AG04449 (cell line): ENCODE results near the gene PNPLA5.

Source experiments
- CTCF ChIA-PET: fragments of 350-600 bp; formaldehyde crosslinking; extraction: SDS; loops from one replicate; lab custom pipeline; 2021; ENCODE audit warnings: antibody characterized with exemption; lab: Yijun Ruan, JAX
- POLR2A ChIA-PET: fragments of 400-600, 350-600 bp; formaldehyde crosslinking; extraction: SDS; loops from one replicate; lab custom pipeline; 2020; ENCODE audit warnings: antibody characterized with exemption, inconsistent platforms; lab: Yijun Ruan, JAX
- DNase-seq: peaks from one replicate; pipeline ENCODE4 v3.0.0-alpha.2; 2010; ENCODE audit warnings: low read depth, low spot score
- H3K4me3 ChIP-seq: 2 replicates; pipeline ENCODE4 v1.5.1; 2011; ENCODE audit warnings: low read depth, mild to moderate bottlenecking, control low read depth, low read length
- TF ChIP-seq, protein P1 (sequence below): IDR thresholded peaks from one replicate; pipeline ENCODE4 v1.5.1; 2011; ENCODE audit warnings: mild to moderate bottlenecking, moderate library complexity, low read length, control low read depth, inconsistent platforms; ENCODE audit not compliant: insufficient read depth; ENCODE audit errors: missing control alignments

Gene PNPLA5

DNA sequence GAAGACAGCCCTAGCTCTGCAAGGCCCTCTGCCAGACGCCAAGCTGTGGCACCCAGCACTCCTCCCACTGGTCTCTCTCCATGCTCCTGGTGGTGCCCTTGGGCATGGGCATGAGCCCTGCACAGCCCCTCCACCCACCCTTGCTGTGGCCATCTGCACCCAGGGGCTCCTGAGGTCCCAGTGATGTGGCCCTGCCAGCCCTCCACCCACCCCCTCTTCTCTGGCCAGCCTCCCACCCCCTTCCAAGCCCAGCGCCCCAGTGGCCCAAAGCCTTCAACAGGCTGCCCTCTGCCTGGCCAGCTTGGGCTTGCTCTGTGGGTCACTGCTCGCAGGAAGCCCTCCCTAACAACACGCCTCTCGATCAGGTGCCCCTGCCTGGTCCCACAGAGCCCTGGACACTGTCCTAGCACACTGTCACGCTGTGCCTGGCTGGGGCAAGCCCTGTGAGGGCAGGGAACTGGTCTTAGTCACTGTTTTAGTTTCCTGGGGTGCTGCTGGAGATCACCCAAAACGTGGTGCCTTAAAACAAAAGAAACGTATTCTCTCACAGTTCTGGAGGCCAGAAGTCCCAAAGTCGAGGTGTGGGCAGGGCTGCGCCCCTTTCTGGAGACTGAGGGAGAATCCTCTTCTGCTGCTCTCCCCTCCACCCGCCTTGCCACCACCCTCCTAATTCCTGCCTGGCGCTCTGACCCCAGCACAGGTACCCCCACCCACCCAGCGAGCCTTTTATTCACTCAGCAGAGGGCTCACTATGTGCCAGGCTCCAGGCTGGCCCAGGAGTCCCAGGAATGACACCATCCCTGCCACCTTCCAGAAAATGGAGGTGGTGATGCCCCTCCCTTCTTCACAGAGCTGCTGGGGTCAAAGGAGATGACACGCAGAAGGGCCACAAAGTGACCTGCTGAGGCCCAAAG is 44.2 kb downstream of the PNPLA5 start:
- POLR2A ChIA-PET = no interaction called here

DNA sequence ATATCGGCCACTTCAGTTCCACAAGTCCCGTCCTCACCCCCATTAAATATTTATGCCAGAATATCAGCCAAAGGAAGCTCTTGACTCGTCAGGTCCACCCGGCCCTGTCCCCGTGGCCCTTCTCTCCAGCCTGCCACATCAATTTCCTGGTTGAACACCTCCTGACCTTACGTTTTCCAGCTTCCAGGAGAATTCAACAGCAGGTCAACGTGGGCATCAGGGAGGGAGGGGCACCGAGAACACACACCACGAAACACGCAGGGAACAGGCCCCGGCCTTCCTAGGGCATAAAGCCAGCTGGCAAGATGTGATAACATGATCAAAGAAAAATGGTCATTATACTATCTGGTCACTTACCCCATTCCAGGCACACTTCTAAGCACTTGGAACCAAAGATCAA is 44.8 kb downstream of the PNPLA5 start:
- ChIA-PET POLR2A (no interaction called here), CTCF (interaction anchor here (1.0 kb wide), 1 partner anchor 9 kb away, joined by 4 read pairs; no protein-coding TSS in a partner anchor)
- TF ChIP-seq, protein P1, sequence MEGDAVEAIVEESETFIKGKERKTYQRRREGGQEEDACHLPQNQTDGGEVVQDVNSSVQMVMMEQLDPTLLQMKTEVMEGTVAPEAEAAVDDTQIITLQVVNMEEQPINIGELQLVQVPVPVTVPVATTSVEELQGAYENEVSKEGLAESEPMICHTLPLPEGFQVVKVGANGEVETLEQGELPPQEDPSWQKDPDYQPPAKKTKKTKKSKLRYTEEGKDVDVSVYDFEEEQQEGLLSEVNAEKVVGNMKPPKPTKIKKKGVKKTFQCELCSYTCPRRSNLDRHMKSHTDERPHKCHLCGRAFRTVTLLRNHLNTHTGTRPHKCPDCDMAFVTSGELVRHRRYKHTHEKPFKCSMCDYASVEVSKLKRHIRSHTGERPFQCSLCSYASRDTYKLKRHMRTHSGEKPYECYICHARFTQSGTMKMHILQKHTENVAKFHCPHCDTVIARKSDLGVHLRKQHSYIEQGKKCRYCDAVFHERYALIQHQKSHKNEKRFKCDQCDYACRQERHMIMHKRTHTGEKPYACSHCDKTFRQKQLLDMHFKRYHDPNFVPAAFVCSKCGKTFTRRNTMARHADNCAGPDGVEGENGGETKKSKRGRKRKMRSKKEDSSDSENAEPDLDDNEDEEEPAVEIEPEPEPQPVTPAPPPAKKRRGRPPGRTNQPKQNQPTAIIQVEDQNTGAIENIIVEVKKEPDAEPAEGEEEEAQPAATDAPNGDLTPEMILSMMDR = no peak
- no peak overlapping the region for H3K4me3 ChIP-seq
- DNase-seq = no peak

More for the DNA sequence above, 44.2 kb downstream of the PNPLA5 start:
- no peak for DNase-seq
- CTCF ChIA-PET = interaction anchor here (1.0 kb wide), 2 partner anchors 10 to 461 kb away, joined by 3 to 4 read pairs; no protein-coding TSS in a partner anchor
- no peak overlapping the region for H3K4me3 ChIP-seq
- TF ChIP-seq, protein P1 = no peak

DNA sequence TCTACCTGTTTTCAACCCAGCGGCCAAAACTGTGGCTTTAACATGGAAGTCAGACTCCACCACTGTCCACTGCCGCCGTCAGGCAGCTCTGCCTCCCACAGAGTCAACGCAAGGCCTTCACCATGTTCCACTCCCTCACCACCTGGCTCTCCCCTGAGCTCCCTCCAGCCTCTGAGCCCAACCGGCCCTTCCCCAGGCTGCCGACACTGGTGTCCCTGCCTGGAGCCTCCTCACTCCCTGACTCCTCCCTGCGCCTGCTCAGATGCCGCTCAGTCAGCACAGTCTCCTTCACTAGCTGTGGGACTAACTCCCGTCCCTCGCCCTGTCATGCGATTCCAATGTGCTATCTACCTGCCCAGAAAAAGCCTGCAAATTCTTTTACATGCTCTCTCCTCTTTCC is 45.8 kb downstream of the PNPLA5 start:
- ChIA-PET POLR2A (no interaction called here), CTCF (interaction anchor here (1.5 kb wide), 1 partner anchor 39 kb away, joined by 4 read pairs; no protein-coding TSS in a partner anchor)
- no peak for DNase-seq
- TF ChIP-seq, protein P1 = no peak
- no peak overlapping the region for H3K4me3 ChIP-seq

DNA sequence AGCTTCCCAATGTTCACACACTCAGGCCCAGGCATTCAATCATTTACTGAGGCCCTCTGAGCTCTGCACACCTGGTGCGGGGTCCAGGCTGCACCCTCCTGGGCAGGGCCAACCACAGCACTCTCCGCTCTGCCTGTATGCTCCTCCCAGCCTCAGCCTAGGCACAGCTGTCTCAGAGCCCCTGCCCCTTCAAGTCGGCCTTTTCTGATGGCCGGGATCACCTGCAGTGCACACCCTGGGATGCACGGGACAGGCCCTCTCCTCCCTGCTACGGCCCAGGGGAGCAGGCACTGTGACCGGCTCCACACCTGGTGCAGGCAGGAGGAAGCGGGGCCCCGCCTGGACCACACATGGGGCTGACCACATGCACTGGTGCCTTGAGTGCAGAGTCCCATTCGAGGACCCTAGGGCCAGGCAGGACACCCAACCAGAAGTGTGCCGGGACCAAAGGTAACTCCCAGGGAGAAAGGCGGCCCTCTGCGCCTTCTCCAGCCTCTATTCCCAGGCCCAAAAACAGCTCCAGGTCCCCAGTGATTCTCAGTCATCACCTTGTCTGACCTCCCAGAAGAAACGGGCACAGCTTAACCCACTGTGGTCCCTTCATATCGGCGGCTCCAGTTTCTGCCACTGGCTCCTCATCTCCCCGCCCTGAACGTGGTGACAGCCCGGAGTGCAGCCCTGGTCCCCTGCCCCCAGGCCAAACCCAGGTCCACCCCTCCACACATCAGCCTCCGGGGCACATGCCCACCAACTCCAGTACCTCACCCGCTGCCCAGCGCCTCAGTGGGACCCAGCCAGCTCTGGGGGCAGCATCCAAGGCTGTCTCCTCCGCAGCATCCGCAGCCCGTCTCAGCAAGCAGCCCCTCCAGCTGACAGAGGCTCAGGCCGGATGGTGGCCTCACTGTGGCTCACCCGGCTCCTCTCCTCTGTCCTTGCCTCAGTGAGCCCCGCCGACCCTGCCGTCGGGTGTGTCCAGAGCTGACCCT is 47.0 kb downstream of the PNPLA5 start:
- CTCF ChIA-PET = interaction anchor here (1.5 kb wide), 1 partner anchor 40 kb away, joined by 4 read pairs; no protein-coding TSS in a partner anchor
- POLR2A ChIA-PET = interaction anchor here (0.7 kb wide), 1 partner anchor 15 kb away, joined by 5 read pairs; no protein-coding TSS in a partner anchor
- no peak for DNase-seq
- H3K4me3 ChIP-seq = no peak overlapping the region
- TF ChIP-seq, protein P1 = no peak

DNA sequence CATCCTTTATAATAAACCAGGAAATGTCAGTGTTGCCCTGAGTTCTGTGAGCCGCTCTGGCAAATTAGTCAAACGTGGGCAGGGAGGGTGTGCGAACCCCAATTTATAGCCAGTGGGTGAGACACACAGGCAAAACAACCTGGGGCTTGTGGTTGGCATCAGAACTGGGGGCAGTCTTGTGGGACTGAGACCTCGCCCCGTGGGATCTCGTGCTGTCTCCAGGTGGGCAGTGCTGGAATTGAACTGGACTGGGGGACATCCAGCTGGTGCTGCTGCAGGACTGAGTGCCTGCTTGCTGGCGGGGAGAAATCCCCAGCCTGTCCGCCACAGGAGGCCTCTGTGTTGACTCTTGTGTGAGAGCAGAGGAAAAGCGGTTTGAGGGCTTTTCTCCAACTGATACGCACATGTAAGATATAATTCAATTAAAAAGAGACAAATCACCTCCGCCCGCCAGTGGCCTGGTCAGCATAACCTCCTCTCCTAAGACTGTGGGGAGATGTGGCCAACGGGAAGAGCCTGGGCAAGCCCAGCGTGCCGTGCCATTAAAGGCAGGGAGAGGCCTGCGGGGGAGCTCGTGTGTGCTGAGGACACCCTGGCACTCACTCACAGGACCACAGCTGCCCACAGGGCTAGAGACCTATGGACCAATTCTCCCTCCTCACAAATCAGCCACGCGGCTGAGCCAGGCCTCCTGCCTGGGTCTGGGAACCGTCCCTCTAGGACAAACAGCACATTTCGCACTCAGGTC is 47.9 kb downstream of the PNPLA5 start:
- no peak for DNase-seq
- TF ChIP-seq, protein P1 = no peak
- H3K4me3 ChIP-seq = no peak overlapping the region
- CTCF ChIA-PET = no interaction called here
- POLR2A ChIA-PET = interaction anchor here (0.7 kb wide), 1 partner anchor 14 kb away, joined by 5 read pairs; no protein-coding TSS in a partner anchor
